Astrocyte of the cerebellum (primary cell): ENCODE measurements around the gene MYEOV.

Experiments used
- DNase-seq: peaks from one replicate; pipeline ENCODE4 v3.0.0-alpha.2; 2011; ENCODE audit warnings: low read depth
- H3K4me3 ChIP-seq: 2 replicates; pipeline ENCODE4 v1.5.1; 2011; ENCODE audit warnings: mild to moderate bottlenecking, low read depth, low read length, moderate library complexity
- CTCF ChIP-seq: IDR thresholded peaks from 2 replicates; pipeline ENCODE4 v1.5.1; 2012; ENCODE audit warnings: low read length, low read depth, moderate library complexity, mild to moderate bottlenecking; ENCODE audit errors: missing control alignments
- in situ Hi-C: cut with HindIII; loops from 2 replicates; pipeline ENCODE4 v1.10.0; 2017; ENCODE audit warnings: low sequenced_read_pairs

The MYEOV gene

GRCh38 chr11:69333879-69334278 lies 39.9 kb downstream of the MYEOV start:
- DNase-seq, result no peak
- H3K4me3 ChIP-seq, result no peak overlapping the region
- in situ Hi-C loops, result no loop called here
- TF ChIP-seq CTCF, result no peak

GRCh38 chr11:69335007-69335780 lies 41.2 kb downstream of the MYEOV start:
- no peak for DNase-seq
- no peak overlapping the region for H3K4me3 ChIP-seq
- in situ Hi-C loops, result no loop called here
- TF ChIP-seq CTCF, result no peak

GRCh38 chr11:69335781-69336405 lies 41.9 kb downstream of the MYEOV start:
- in situ Hi-C loops, result no loop called here
- TF ChIP-seq CTCF, result no peak
- no peak overlapping the region for H3K4me3 ChIP-seq
- no peak for DNase-seq

- H3K4me3 ChIP-seq, result no peak overlapping the region
- TF ChIP-seq CTCF, result no peak
- in situ Hi-C loops, result no loop called here
- no peak for DNase-seq
Observed at GRCh38 chr11:69337211-69337721, 43.3 kb downstream of the MYEOV start.

GRCh38 chr11:69339041-69339733 lies 45.2 kb downstream of the MYEOV start:
- in situ Hi-C loops, result no loop called here
- TF ChIP-seq CTCF, result no peak
- no peak overlapping the region for H3K4me3 ChIP-seq
- DNase-seq, result no peak

GRCh38 chr11:69339983-69340565 lies 46.1 kb downstream of the MYEOV start:
- in situ Hi-C loops, result no loop called here
- no peak for TF ChIP-seq CTCF
- DNase-seq, result no peak
- no peak overlapping the region for H3K4me3 ChIP-seq
